ENCODE measurements around the gene PLXNA1. TPM values are rescaled to one million over a fixed set of nuclear protein-coding genes. Genes with fewer than 3 reads are reported as not detected.

Gene PLXNA1
- total and polyA plus RNA-seq, 10 of the 15 experiments (the other 5 are each of a cell fraction or from before 2014, with no cell fraction given) = 0.03 to 16.4 (median 2.5) TPM

GRCh38 chr3:126959136-126959920, 23.6 kb upstream of the PLXNA1 start (continued):
- TF ChIP-seq, protein P1, sequence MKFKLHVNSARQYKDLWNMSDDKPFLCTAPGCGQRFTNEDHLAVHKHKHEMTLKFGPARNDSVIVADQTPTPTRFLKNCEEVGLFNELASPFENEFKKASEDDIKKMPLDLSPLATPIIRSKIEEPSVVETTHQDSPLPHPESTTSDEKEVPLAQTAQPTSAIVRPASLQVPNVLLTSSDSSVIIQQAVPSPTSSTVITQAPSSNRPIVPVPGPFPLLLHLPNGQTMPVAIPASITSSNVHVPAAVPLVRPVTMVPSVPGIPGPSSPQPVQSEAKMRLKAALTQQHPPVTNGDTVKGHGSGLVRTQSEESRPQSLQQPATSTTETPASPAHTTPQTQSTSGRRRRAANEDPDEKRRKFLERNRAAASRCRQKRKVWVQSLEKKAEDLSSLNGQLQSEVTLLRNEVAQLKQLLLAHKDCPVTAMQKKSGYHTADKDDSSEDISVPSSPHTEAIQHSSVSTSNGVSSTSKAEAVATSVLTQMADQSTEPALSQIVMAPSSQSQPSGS (IDR thresholded peaks at IDR 0.05; ENCODE audit: low read length) = no peak

- H3K9me3 ChIP-seq (replicated peaks; ENCODE audit: control insufficient read depth, insufficient read depth, low read length) = no peaks in the 10 kb centered on the region
- WGBS (ENCODE audit: insufficient coverage, insufficient replicate concordance, low lambda C conversion rate, missing lambda C conversion rate) = 71% methylated on average over 16 of the region's 17 CpGs
- POLR2A ChIA-PET = no interaction called here
- no peak overlapping the region for H3K4me2 ChIP-seq (ENCODE audit: control insufficient read depth, insufficient read depth)
- H4K20me1 ChIP-seq (ENCODE audit: control insufficient read depth, insufficient read depth) = no peaks in the 10 kb centered on the region
- SMC1A ChIA-PET (ENCODE audit: uncharacterized antibody, unreplicated experiment) = no interaction called here
- DNase-seq (ENCODE audit: low read depth, low spot score) (no peak), ATAC-seq (no peak), FAIRE-seq (no peak)
- no peak overlapping the region for H2AFZ ChIP-seq (ENCODE audit: control insufficient read depth, low read depth, low read length)
- H3K36me3 ChIP-seq (ENCODE audit: control insufficient read depth in 2 of 2, insufficient read depth in 2 of 2, low read length in 1 of 2) = no peaks in the 10 kb centered on the region; a peak in 2 of 4 replicates
- no peak overlapping the region for H3K27ac ChIP-seq (ENCODE audit: control insufficient read depth, insufficient read depth)
- CTCF ChIA-PET = no interaction called here
- H3K4me1 ChIP-seq (ENCODE audit: control insufficient read depth, insufficient read depth, low read length) = peaks cover 17% of the 10 kb centered on the region
- no peaks in the 10 kb centered on the region for H3K79me2 ChIP-seq (ENCODE audit: control insufficient read depth, insufficient read depth, low read length)
- in situ Hi-C loops (cut with MboI) (no loop called here), intact Hi-C loops (cut with micrococcal nuclease; ENCODE audit: unreplicated experiment) (no loop called here)
- H3K9ac ChIP-seq (ENCODE audit: control insufficient read depth, insufficient read depth, low read length) = no peak overlapping the region
- H3K27me3 ChIP-seq (replicated peaks in 1 of 2; ENCODE audit: control insufficient read depth in 2 of 2, insufficient read depth in 2 of 2, low read length in 1 of 2) = no peaks in the 10 kb centered on the region
- no peak overlapping the region for H3K4me3 ChIP-seq
- RAD21 ChIA-PET (ENCODE audit: unreplicated experiment) = no interaction called here
- BruUV-seq (replicated peaks) = no TSS peak
- TF ChIP-seq CBX5 (IDR thresholded peaks at IDR 0.05; ENCODE audit: low read depth) (no peak), RUNX3 (IDR thresholded peaks at IDR 0.05; ENCODE audit: low read length) (no peak), RELB (IDR thresholded peaks at IDR 0.05; ENCODE audit: low read depth) (no peak), SMC3 (IDR thresholded peaks at IDR 0.05; ENCODE audit: borderline replicate concordance, low read length) (no peak), ZNF207 (IDR thresholded peaks at IDR 0.05; ENCODE audit: borderline replicate concordance) (no peak), NR2F1 (conservative IDR thresholded peaks at IDR 0.05) (no peak), BACH1 (IDR thresholded peaks at IDR 0.05; ENCODE audit: borderline replicate concordance) (no peak), MXI1 (IDR thresholded peaks at IDR 0.05; ENCODE audit: low read depth, low read length) (no peak)
- TF ChIP-seq, protein P1 (IDR thresholded peaks at IDR 0.05; ENCODE audit: low read length) = no peak
- TF ChIP-seq, protein P2, sequence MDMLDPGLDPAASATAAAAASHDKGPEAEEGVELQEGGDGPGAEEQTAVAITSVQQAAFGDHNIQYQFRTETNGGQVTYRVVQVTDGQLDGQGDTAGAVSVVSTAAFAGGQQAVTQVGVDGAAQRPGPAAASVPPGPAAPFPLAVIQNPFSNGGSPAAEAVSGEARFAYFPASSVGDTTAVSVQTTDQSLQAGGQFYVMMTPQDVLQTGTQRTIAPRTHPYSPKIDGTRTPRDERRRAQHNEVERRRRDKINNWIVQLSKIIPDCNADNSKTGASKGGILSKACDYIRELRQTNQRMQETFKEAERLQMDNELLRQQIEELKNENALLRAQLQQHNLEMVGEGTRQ (IDR thresholded peaks at IDR 0.05; ENCODE audit: borderline replicate concordance, low read depth, low read length) = no peak
These were observed 22.9 kb upstream of the PLXNA1 start for GRCh38 chr3:126959921-126960603.
